22Rv1 (cell line): ENCODE data around the gene IDE.

Experiments
- CTCF ChIP-seq: fragments of 450-650 bp; IDR thresholded peaks from 2 replicates; pipeline ENCODE4 v1.5.1; 2017; ENCODE audit warnings: mild to moderate bottlenecking
- ZFX ChIP-seq: fragments of 450-650 bp; IDR thresholded peaks from 2 replicates; pipeline ENCODE4 v1.6.1; 2017; ENCODE audit warnings: antibody characterized with exemption, borderline replicate concordance

- TF ChIP-seq CTCF (peak; percentile 89), ZFX (no peak)
Measured at GRCh38 chr10:92517034-92517655, 56.7 kb downstream of the IDE start.
